ENCODE data around the gene DRAP1. TPM values are rescaled to one million over a fixed set of nuclear protein-coding genes. Genes with fewer than 3 reads are reported as not detected.

The DRAP1 gene
- total RNA-seq, 1 experiment from 2014 or later: 122 TPM

- Histone ChIP-seq H3K27ac (ENCODE audit: low read depth, low read length, poor library complexity, severe bottlenecking) (no peak overlapping the region), H3K27me3 (replicated peaks; ENCODE audit: insufficient read depth, low read depth, low read length, poor library complexity) (no peaks in the 10 kb centered on the region), H3K4me1 (ENCODE audit: insufficient read depth, low read length, poor library complexity, severe bottlenecking) (peaks cover 7% of the 10 kb centered on the region), H3K4me3 (ENCODE audit: low read depth, low read length, poor library complexity, severe bottlenecking) (no peak overlapping the region), H3K9me3 (ENCODE audit: low read depth, low read length, poor library complexity, severe bottlenecking) (no peaks in the 10 kb centered on the region), H3K36me3 (ENCODE audit: insufficient read depth, low read length, poor library complexity, severe bottlenecking) (peaks cover 48% of the 10 kb centered on the region)
- no TSS peak for BruUV-seq (replicated peaks)
- no peak for TF ChIP-seq CTCF (conservative IDR thresholded peaks at IDR 0.05; ENCODE audit: low read depth, low read length)
- no peak for TF ChIP-seq EZH2 (IDR thresholded peaks at IDR 0.05; ENCODE audit: borderline replicate concordance, low read depth, low read length, poor library complexity, severe bottlenecking)
- DNase-seq (ENCODE audit: low spot score): no peak
- ChIA-PET POLR2A (ENCODE audit: low non-redundant PET) (no interaction called here), CTCF (no interaction called here)
- intact Hi-C loops (cut with micrococcal nuclease; ENCODE audit: unreplicated experiment): no loop called here
These were observed 36.0 kb upstream of the DRAP1 start for GRCh38 chr11:65883058-65883761.

GRCh38 chr11:65883786-65884715 is 35.2 kb upstream of the DRAP1 start:
- no TSS peak for BruUV-seq (replicated peaks)
- Histone ChIP-seq H3K9me3 (ENCODE audit: low read depth, low read length, poor library complexity, severe bottlenecking) (no peaks in the 10 kb centered on the region), H3K27me3 (replicated peaks; ENCODE audit: insufficient read depth, low read depth, low read length, poor library complexity) (no peaks in the 10 kb centered on the region), H3K4me1 (ENCODE audit: insufficient read depth, low read length, poor library complexity, severe bottlenecking) (peaks cover 8% of the 10 kb centered on the region), H3K27ac (ENCODE audit: low read depth, low read length, poor library complexity, severe bottlenecking) (no peak overlapping the region), H3K36me3 (ENCODE audit: insufficient read depth, low read length, poor library complexity, severe bottlenecking) (peaks cover 48% of the 10 kb centered on the region), H3K4me3 (ENCODE audit: low read depth, low read length, poor library complexity, severe bottlenecking) (no peak overlapping the region)
- DNase-seq (ENCODE audit: low spot score): no peak
- intact Hi-C loops (cut with micrococcal nuclease; ENCODE audit: unreplicated experiment): loop anchor here (1.0 kb wide), 1 partner anchor 105 kb away; no protein-coding TSS in a partner anchor
- TF ChIP-seq EZH2 (IDR thresholded peaks at IDR 0.05; ENCODE audit: borderline replicate concordance, low read depth, low read length, poor library complexity, severe bottlenecking) (no peak), CTCF (conservative IDR thresholded peaks at IDR 0.05; ENCODE audit: low read depth, low read length) (no peak)
- POLR2A ChIA-PET (ENCODE audit: low non-redundant PET): interaction anchor here (0.9 kb wide), 1 partner anchor 18 kb away, joined by 13 read pairs; no protein-coding TSS in a partner anchor
- CTCF ChIA-PET: interaction anchor here (0.6 to 2.3 kb wide), 10 partner anchors 10 to 946 kb away, joined by 3 to 16 read pairs (median 6); partner anchors contain the start of gene MUS81

GRCh38 chr11:65884716-65885092 is 34.5 kb upstream of the DRAP1 start:
- peaks cover 14% of the 10 kb centered on the region for H3K4me1 ChIP-seq (ENCODE audit: insufficient read depth, low read length, poor library complexity, severe bottlenecking)
- no peak overlapping the region for H3K4me3 ChIP-seq (ENCODE audit: low read depth, low read length, poor library complexity, severe bottlenecking)
- no peak overlapping the region for H3K27ac ChIP-seq (ENCODE audit: low read depth, low read length, poor library complexity, severe bottlenecking)
- no peaks in the 10 kb centered on the region for H3K9me3 ChIP-seq (ENCODE audit: low read depth, low read length, poor library complexity, severe bottlenecking)
- BruUV-seq (replicated peaks): no TSS peak
- ChIA-PET CTCF (interaction anchor here (0.6 to 2.3 kb wide), 11 partner anchors 11 to 946 kb away, joined by 3 to 16 read pairs (median 5); partner anchors contain the start of genes FOSL1 and MUS81), POLR2A (ENCODE audit: low non-redundant PET) (interaction anchor here (0.5 to 0.9 kb wide), 2 partner anchors 18 to 1536 kb away, joined by 3 to 13 read pairs; no protein-coding TSS in a partner anchor)
- no peaks in the 10 kb centered on the region for H3K27me3 ChIP-seq (replicated peaks; ENCODE audit: insufficient read depth, low read depth, low read length, poor library complexity)
- peaks cover 48% of the 10 kb centered on the region for H3K36me3 ChIP-seq (ENCODE audit: insufficient read depth, low read length, poor library complexity, severe bottlenecking)
- peak; percentile 84 for DNase-seq (ENCODE audit: low spot score)
- intact Hi-C loops (cut with micrococcal nuclease; ENCODE audit: unreplicated experiment): loop anchor here (1.0 kb wide), 1 partner anchor 105 kb away; no protein-coding TSS in a partner anchor
- TF ChIP-seq EZH2 (IDR thresholded peaks at IDR 0.05; ENCODE audit: borderline replicate concordance, low read depth, low read length, poor library complexity, severe bottlenecking) (no peak), CTCF (conservative IDR thresholded peaks at IDR 0.05; ENCODE audit: low read depth, low read length) (peak; percentile 100)
